Measurements from ENCODE around the gene TAF4.

TAF4 gene

GRCh38 chr20:62049342-62050165, 16.1 kb downstream of the TAF4 start (continued):
- TF ChIP-seq HIC1 (tag by site-specific recombination; IDR thresholded peaks at IDR 0.05) (no peak), ZNF335 (tag by site-specific recombination; conservative IDR thresholded peaks at IDR 0.05) (no peak), TSHZ1 (tag by site-specific recombination; IDR thresholded peaks at IDR 0.05; ENCODE audit: borderline replicate concordance) (no peak), ZBTB20 (tag by site-specific recombination; IDR thresholded peaks at IDR 0.05) (no peak), ZNF362 (tag by site-specific recombination; IDR thresholded peaks at IDR 0.05) (no peak)

- Histone ChIP-seq H3K9me3 (ENCODE audit: control insufficient read depth, insufficient read depth, low read depth, low read length) (no peaks in the 10 kb centered on the region), H3K4me1 (ENCODE audit: control insufficient read depth, insufficient read depth, low read length) (peaks cover 11% of the 10 kb centered on the region), H3K27ac (ENCODE audit: extremely low read depth, low read depth, low read length) (no peak overlapping the region), H3K36me3 (ENCODE audit: control insufficient read depth in 2 of 2, insufficient read depth in 1 of 2, low read length in 2 of 2) (peaks cover 0 to 3% of the 10 kb centered on the region in 2 experiments; a peak in 1 of 3 replicates), H3K4me3 (ENCODE audit: low read depth, low read length) (no peak overlapping the region)
- CTCF ChIA-PET = interaction anchor here (0.7 kb wide), 1 partner anchor 214 kb away, joined by 3 read pairs; no protein-coding TSS in a partner anchor
- POLR2A ChIA-PET = no interaction called here
- 0 out of 2 replicates have a peak, but pooled peaks have one; percentile 1 for TF ChIP-seq GLIS2 (tag by site-specific recombination; IDR thresholded peaks at IDR 0.05)
- TF ChIP-seq ZNF391 (tag by site-specific recombination; IDR thresholded peaks at IDR 0.05; ENCODE audit: borderline replicate concordance, low read depth) = no peak
- TF ChIP-seq ZFP3 (tag by site-specific recombination; IDR thresholded peaks at IDR 0.05; ENCODE audit: low read depth) = no peak
- TF ChIP-seq ZNF221 (tag by site-specific recombination; IDR thresholded peaks at IDR 0.05; ENCODE audit: borderline replicate concordance) = no peak
- TF ChIP-seq ZNF280D (tag by site-specific recombination; IDR thresholded peaks at IDR 0.05) = no peak
- no peak for TF ChIP-seq TSHZ1 (tag by site-specific recombination; IDR thresholded peaks at IDR 0.05; ENCODE audit: borderline replicate concordance)
These were observed 16.8 kb downstream of the TAF4 start for GRCh38 chr20:62048821-62049291.

All from HEK293 (cell line).